H54 (cell line): Measurements from ENCODE around the gene TUBB1.

Source experiments
- DNase-seq: peaks from one replicate; pipeline ENCODE4 v3.0.0; 2011; ENCODE audit warnings: low spot score, mixed read lengths; ENCODE audit not compliant: insufficient read length
- FAIRE-seq: peaks from 3 replicates; lab custom pipeline; 2011; peaks lifted over from hg19 to GRCh38; lab: Jason Lieb, UNC
- POLR2A ChIP-seq: IDR thresholded peaks from 2 replicates; pipeline ENCODE4 v1.6.1; 2011; ENCODE audit warnings: low read depth, mild to moderate bottlenecking, low read length

TUBB1 gene

DNA sequence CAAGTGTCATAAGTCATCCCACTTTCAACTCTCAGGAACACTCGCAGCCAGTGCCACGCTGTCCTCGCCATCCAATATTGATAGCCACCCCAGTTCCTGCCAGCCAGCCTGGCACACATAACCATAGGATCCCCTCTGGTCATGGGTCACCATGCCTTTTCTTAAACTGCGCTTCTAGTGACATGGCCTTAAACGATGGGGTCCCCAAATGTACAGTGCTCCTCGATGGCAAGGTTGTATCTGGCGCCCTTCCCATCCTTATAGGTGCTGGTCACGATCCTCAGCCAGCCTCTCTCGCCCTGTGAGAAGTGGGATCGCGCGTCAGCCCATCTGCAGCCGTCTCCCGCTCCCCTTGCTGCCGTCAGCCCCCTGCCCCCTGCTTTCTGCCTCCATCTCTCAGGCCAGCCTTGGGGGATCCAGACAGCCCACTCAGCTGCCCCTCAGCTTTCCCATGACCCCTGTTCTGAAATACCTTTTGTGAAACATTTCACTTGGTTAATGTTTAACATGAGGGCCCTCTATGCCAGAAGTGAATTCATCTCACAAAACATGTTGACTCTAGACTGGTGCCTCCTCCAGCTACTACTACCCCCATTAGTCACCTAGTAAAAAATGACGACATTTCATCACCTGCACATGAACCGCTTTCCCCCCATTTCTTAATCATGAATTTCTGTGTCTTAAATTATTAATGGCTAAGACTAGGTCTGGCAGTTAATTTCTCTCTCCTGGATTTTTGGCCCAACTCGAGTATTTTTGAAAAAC is 23.6 kb upstream of the TUBB1 start:
- no peak for DNase-seq
- TF ChIP-seq POLR2A: no peak
- no peak for FAIRE-seq

- FAIRE-seq: no peak
- DNase-seq: no peak
- TF ChIP-seq POLR2A: no peak
Observed at GRCh38 chr20:58996226-58996611, 23.0 kb upstream of the TUBB1 start.

GRCh38 chr20:58997141-58997770 is 22.0 kb upstream of the TUBB1 start:
- DNase-seq (no peak), FAIRE-seq (no peak)
- no peak for TF ChIP-seq POLR2A

GRCh38 chr20:58998656-58999055 is 20.6 kb upstream of the TUBB1 start:
- FAIRE-seq: no peak
- DNase-seq: no peak
- TF ChIP-seq POLR2A: no peak

GRCh38 chr20:59000326-59000725 is 18.9 kb upstream of the TUBB1 start:
- no peak for TF ChIP-seq POLR2A
- no peak for DNase-seq
- FAIRE-seq: no peak

- no peak for FAIRE-seq
- TF ChIP-seq POLR2A: no peak
- no peak for DNase-seq
Observed at GRCh38 chr20:59001068-59001448, 18.2 kb upstream of the TUBB1 start.

- FAIRE-seq (no peak), DNase-seq (no peak)
- TF ChIP-seq POLR2A: no peak
Observed at GRCh38 chr20:59001449-59002171, 17.6 kb upstream of the TUBB1 start.

DNA sequence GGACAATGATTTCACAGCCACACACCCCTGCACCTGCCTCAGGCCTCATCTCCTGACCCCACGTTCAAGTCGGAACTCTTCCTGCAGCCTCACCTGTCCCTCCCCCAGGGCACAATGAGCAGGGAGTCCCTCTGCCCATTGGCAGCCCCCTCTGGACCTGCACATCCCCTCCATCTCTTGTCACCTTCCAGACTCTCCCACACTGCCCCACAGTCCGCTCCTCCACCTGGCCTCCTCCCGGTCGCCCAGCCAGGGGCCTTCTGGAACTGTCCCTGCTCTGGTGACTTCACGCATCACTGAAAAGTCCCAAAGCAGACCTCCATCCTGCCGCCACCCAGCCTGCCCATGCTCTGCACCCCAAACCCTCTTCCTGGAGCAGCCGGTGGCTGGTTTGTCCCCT is 16.8 kb upstream of the TUBB1 start:
- FAIRE-seq (no peak), DNase-seq (no peak)
- no peak for TF ChIP-seq POLR2A

GRCh38 chr20:59002874-59003399 is 16.3 kb upstream of the TUBB1 start:
- DNase-seq (no peak), FAIRE-seq (no peak)
- no peak for TF ChIP-seq POLR2A

DNA sequence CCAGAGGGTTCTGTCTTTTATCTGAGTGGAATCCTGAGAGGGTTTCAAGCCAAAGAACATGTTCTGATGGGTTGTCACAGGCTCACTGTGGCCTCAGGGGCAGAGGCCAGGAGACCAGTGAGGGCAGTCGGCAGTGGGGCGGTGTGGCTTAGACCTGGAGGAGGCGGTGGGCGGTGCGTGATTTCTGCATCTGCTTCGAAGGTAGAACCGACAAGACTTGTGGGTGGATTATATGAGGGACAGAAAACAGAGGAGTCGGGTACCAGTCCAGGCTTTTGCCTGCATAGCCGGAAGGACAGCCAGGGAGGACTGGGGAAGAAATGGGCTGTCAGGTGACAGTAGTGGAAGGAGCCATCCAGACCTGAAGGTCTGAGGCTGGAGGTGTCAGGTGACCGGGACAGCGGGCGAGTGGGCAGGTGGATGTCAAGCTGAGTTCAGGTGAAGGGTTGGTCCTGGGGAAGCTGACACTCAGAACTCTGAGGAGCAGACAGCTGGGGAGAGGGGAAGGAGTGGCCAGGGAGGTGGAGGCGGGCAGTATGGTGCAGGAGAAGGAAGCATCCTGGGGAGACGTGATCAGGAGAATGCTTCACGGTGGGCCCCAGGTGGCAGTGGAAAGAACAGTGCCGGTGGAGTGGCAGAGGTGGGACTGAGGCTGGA is 15.3 kb upstream of the TUBB1 start:
- no peak for TF ChIP-seq POLR2A
- DNase-seq (no peak), FAIRE-seq (no peak)

DNA sequence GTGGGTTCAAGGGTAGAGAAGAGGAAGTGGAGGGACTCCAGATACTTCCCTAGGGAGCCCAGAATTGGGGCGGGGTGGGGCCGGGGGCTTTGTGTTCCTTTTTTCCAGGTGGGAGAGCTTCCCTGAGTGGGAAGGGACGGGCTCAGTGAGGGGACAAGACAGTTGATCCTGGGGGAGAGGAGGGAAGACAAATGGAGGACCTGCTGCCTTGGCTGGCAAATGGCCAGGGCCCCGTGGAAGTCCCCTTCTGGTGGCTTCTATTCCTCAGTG is 14.8 kb upstream of the TUBB1 start:
- no peak for FAIRE-seq
- no peak for TF ChIP-seq POLR2A

GRCh38 chr20:59004763-59005522 is 14.3 kb upstream of the TUBB1 start:
- no peak for DNase-seq
- no peak for TF ChIP-seq POLR2A
- FAIRE-seq: no peak

More for the DNA sequence above, 14.8 kb upstream of the TUBB1 start:
- DNase-seq: no peak

- no peak for FAIRE-seq
- no peak for TF ChIP-seq POLR2A
- DNase-seq: no peak
Observed at GRCh38 chr20:59005523-59006166, 13.6 kb upstream of the TUBB1 start.
